ENCODE data around the gene GIPR. TPM values are rescaled to one million over a fixed set of nuclear protein-coding genes. Genes with fewer than 3 reads are reported as not detected.

GIPR gene
- total RNA-seq, 1 donor from 2014 or later = 27.2 TPM

- Mint-ChIP-seq H3K4me1 (ENCODE audit: low read depth) (no peaks in the 10 kb centered on the region), H3K27me3 (no peaks in the 10 kb centered on the region), H3K9me3 (ENCODE audit: low read depth) (no peaks in the 10 kb centered on the region), H3K27ac (no peak overlapping the region), H3K36me3 (ENCODE audit: insufficient read depth) (peaks cover 10% of the 10 kb centered on the region), H3K4me3 (ENCODE audit: low read depth) (no peak overlapping the region)
- DNase-seq (ENCODE audit: low spot score, unreplicated experiment) = no peak
- TF ChIP-seq, protein P1, sequence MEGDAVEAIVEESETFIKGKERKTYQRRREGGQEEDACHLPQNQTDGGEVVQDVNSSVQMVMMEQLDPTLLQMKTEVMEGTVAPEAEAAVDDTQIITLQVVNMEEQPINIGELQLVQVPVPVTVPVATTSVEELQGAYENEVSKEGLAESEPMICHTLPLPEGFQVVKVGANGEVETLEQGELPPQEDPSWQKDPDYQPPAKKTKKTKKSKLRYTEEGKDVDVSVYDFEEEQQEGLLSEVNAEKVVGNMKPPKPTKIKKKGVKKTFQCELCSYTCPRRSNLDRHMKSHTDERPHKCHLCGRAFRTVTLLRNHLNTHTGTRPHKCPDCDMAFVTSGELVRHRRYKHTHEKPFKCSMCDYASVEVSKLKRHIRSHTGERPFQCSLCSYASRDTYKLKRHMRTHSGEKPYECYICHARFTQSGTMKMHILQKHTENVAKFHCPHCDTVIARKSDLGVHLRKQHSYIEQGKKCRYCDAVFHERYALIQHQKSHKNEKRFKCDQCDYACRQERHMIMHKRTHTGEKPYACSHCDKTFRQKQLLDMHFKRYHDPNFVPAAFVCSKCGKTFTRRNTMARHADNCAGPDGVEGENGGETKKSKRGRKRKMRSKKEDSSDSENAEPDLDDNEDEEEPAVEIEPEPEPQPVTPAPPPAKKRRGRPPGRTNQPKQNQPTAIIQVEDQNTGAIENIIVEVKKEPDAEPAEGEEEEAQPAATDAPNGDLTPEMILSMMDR (IDR thresholded peaks at IDR 0.05; ENCODE audit: unreplicated experiment) = no peak
These were observed 37.1 kb downstream of the GIPR start for GRCh38 chr19:45705115-45705514.

- no peak overlapping the region for H3K27ac Mint-ChIP-seq
- H3K4me3 Mint-ChIP-seq (ENCODE audit: low read depth) = no peak overlapping the region
- peaks cover 2% of the 10 kb centered on the region for H3K4me1 Mint-ChIP-seq (ENCODE audit: low read depth)
- DNase-seq (ENCODE audit: low spot score, unreplicated experiment) = no peak
- no peaks in the 10 kb centered on the region for H3K27me3 Mint-ChIP-seq
- TF ChIP-seq, protein P1 (IDR thresholded peaks at IDR 0.05; ENCODE audit: unreplicated experiment) = no peak
- peaks cover 15% of the 10 kb centered on the region for H3K36me3 Mint-ChIP-seq (ENCODE audit: insufficient read depth)
- no peaks in the 10 kb centered on the region for H3K9me3 Mint-ChIP-seq (ENCODE audit: low read depth)
These were observed 37.8 kb downstream of the GIPR start for GRCh38 chr19:45705710-45706415.

DNA sequence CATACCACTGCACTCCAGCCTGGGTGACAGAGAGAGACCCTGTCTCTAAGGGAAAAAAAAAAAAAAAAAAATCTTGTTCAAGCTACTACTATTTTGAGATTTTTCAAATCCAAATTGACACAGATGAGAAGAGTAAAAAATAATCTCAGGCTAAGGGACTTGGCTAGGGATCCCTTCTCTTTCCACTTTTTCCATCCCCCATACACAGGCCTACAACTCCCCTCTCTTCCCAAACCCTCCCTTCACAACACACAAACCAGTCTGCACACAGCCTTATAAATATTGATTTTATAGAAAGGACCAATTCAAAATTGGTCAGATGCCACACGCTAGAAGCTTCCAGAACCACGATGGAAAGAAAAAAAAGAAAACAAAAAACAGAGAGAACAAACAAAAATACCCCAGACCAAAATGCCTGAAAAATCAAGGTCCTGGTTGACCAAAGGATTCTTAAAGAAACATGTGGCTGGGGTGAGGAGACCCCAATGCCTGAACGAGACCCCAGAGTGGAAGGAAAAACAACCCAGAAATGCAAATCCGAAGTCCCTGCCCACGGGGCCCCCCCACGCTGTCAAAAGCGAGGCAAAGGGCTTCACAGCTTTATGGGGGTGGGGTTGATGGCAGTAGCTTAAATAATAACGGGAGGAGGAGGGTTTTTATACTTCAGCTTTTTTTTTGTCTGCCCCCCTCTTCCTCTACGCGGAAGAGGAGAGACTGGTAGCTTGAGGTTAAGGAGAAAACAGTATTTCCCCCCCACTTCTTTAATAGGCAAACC, 42.5 kb downstream of the GIPR start:
- no peak overlapping the region for H3K4me3 Mint-ChIP-seq (ENCODE audit: low read depth)
- H3K4me1 Mint-ChIP-seq (ENCODE audit: low read depth) = peaks cover 3% of the 10 kb centered on the region
- TF ChIP-seq, protein P1 (IDR thresholded peaks at IDR 0.05; ENCODE audit: unreplicated experiment) = no peak
- H3K36me3 Mint-ChIP-seq (ENCODE audit: insufficient read depth) = peaks cover 14% of the 10 kb centered on the region
- H3K9me3 Mint-ChIP-seq (ENCODE audit: low read depth) = no peaks in the 10 kb centered on the region
- H3K27me3 Mint-ChIP-seq = no peaks in the 10 kb centered on the region
- H3K27ac Mint-ChIP-seq = no peak overlapping the region
- no peak for DNase-seq (ENCODE audit: low spot score, unreplicated experiment)

GRCh38 chr19:45711851-45712698, 44.1 kb downstream of the GIPR start:
- TF ChIP-seq, protein P1 (IDR thresholded peaks at IDR 0.05; ENCODE audit: unreplicated experiment) = no peak
- Mint-ChIP-seq H3K4me3 (ENCODE audit: low read depth) (no peak overlapping the region), H3K27ac (peak overlapping the region; percentile 73), H3K4me1 (ENCODE audit: low read depth) (peaks cover 14% of the 10 kb centered on the region), H3K36me3 (ENCODE audit: insufficient read depth) (peaks cover 14% of the 10 kb centered on the region), H3K9me3 (ENCODE audit: low read depth) (no peaks in the 10 kb centered on the region), H3K27me3 (no peaks in the 10 kb centered on the region)
- DNase-seq (ENCODE audit: low spot score, unreplicated experiment) = no peak

DNA sequence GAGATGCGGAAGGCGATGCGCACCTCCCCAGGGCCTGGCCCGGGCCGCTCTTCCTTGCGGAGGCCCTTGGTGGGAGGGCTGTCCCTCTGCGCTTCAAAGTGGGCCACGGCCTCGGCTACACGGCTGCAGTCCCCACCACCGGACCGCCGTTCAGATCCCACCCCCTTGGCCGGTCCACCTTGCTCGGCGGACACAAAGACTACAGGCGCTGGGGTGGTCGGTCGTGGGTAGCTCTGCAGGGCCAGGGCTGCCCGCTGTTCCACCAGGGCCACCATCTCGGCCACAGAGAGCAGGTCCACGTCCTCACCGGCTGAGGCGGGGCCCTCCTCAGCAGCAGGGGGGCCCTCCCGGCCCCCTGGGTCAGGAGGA, 44.7 kb downstream of the GIPR start:
- H3K36me3 Mint-ChIP-seq (ENCODE audit: insufficient read depth) = peaks cover 14% of the 10 kb centered on the region
- H3K9me3 Mint-ChIP-seq (ENCODE audit: low read depth) = no peaks in the 10 kb centered on the region
- no peak for DNase-seq (ENCODE audit: low spot score, unreplicated experiment)
- TF ChIP-seq, protein P1 (IDR thresholded peaks at IDR 0.05; ENCODE audit: unreplicated experiment) = no peak
- no peak overlapping the region for H3K4me3 Mint-ChIP-seq (ENCODE audit: low read depth)
- no peaks in the 10 kb centered on the region for H3K27me3 Mint-ChIP-seq
- peaks cover 18% of the 10 kb centered on the region for H3K4me1 Mint-ChIP-seq (ENCODE audit: low read depth)
- H3K27ac Mint-ChIP-seq = no peak overlapping the region

All from progenitor cell of endocrine pancreas (in vitro differentiated cells).